GM18517 (cell line): ENCODE measurements around the gene CPED1.
"Not testable (repeated sequence)": the region's sequence is repeated elsewhere in the genome, so short reads cannot be mapped to it uniquely, and the experiment has no call there.

ENCODE experiments used
- ATAC-seq: cut with Tn5 transposase; IDR thresholded peaks from one replicate; pipeline ENCODE4 v1.9.1; 2021; ENCODE audit warnings: mild to moderate bottlenecking, moderate library complexity; ENCODE audit not compliant: unreplicated experiment

Gene CPED1

GRCh38 chr7:121274467-121274866 lies 286.0 kb downstream of the CPED1 start:
- no peak for ATAC-seq

GRCh38 chr7:121275204-121275603 lies 286.7 kb downstream of the CPED1 start:
- ATAC-seq: no peak

GRCh38 chr7:121276313-121276712 lies 287.8 kb downstream of the CPED1 start:
- no peak for ATAC-seq

GRCh38 chr7:121278120-121279021 lies 289.9 kb downstream of the CPED1 start:
- ATAC-seq: peak; percentile 100

- no peak for ATAC-seq
These were observed 290.6 kb downstream of the CPED1 start for GRCh38 chr7:121279060-121279620.

GRCh38 chr7:121279822-121280221 lies 291.3 kb downstream of the CPED1 start:
- no peak for ATAC-seq

GRCh38 chr7:121280656-121281055 lies 292.1 kb downstream of the CPED1 start:
- ATAC-seq: no peak

GRCh38 chr7:121282129-121282528 lies 293.6 kb downstream of the CPED1 start:
- ATAC-seq: no peak

- no peak for ATAC-seq
These were observed 296.7 kb downstream of the CPED1 start for GRCh38 chr7:121285066-121285667.

GRCh38 chr7:121286186-121286585 lies 297.7 kb downstream of the CPED1 start:
- ATAC-seq: no peak

GRCh38 chr7:121286742-121287734 lies 298.5 kb downstream of the CPED1 start:
- no peak for ATAC-seq

- no peak for ATAC-seq
These were observed 300.4 kb downstream of the CPED1 start for GRCh38 chr7:121288894-121289293.

- ATAC-seq: not testable (repeated sequence)
These were observed 301.4 kb downstream of the CPED1 start for GRCh38 chr7:121289930-121290329.

- no peak for ATAC-seq
These were observed 306.0 kb downstream of the CPED1 start for GRCh38 chr7:121294448-121294992.

GRCh38 chr7:121297843-121298242 lies 309.3 kb downstream of the CPED1 start:
- no peak for ATAC-seq

GRCh38 chr7:121298831-121299239 lies 310.3 kb downstream of the CPED1 start:
- ATAC-seq: no peak

GRCh38 chr7:121300685-121301420 lies 312.3 kb downstream of the CPED1 start:
- no peak for ATAC-seq

GRCh38 chr7:121301446-121302213 lies 313.1 kb downstream of the CPED1 start:
- ATAC-seq: no peak

GRCh38 chr7:121302214-121302745 lies 313.8 kb downstream of the CPED1 start:
- ATAC-seq: peak; percentile 93
